ENCODE measurements around the gene HTT-AS.

Gene HTT-AS

DNA sequence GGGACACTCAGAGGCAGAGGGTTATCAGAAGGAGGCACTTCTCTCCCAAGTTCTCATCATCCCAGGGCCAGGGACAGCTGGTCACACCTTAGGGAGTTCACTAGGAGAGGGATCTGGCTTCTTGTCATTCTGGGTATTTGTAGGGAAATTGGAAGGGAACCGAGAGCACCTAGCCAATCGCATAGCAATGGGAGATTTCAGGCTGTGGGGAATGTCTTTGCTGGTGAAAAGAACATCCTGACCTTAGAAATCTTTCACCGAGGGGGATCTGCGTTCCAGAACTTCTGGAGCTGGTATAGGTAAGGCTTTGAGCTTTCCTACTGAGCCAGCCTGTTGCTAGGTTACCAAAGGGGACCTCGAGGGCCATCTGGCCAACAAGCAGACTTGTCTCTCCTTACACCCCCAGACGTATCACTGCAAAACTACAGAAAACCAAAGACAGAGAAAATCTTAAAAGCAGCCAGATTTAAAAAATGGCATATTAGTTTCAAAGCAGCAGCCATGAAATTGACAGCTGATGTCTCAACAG lies 6.8 kb downstream of the HTT-AS start:
- no peak for DNase-seq (ENCODE audit: low read depth)
- TF ChIP-seq POLR2A (IDR thresholded peaks at IDR 0.05; ENCODE audit: extremely low read depth, insufficient read length): no peak
- TF ChIP-seq, protein P1, sequence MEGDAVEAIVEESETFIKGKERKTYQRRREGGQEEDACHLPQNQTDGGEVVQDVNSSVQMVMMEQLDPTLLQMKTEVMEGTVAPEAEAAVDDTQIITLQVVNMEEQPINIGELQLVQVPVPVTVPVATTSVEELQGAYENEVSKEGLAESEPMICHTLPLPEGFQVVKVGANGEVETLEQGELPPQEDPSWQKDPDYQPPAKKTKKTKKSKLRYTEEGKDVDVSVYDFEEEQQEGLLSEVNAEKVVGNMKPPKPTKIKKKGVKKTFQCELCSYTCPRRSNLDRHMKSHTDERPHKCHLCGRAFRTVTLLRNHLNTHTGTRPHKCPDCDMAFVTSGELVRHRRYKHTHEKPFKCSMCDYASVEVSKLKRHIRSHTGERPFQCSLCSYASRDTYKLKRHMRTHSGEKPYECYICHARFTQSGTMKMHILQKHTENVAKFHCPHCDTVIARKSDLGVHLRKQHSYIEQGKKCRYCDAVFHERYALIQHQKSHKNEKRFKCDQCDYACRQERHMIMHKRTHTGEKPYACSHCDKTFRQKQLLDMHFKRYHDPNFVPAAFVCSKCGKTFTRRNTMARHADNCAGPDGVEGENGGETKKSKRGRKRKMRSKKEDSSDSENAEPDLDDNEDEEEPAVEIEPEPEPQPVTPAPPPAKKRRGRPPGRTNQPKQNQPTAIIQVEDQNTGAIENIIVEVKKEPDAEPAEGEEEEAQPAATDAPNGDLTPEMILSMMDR (IDR thresholded peaks at IDR 0.05; ENCODE audit: low read depth, low read length): no peak
- no peak for TF ChIP-seq MYC (IDR thresholded peaks at IDR 0.05; ENCODE audit: low read depth, low read length)
- TF ChIP-seq, protein P2, sequence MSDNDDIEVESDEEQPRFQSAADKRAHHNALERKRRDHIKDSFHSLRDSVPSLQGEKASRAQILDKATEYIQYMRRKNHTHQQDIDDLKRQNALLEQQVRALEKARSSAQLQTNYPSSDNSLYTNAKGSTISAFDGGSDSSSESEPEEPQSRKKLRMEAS (IDR thresholded peaks at IDR 0.05; ENCODE audit: low read depth, low read length): no peak
- H3K4me3 ChIP-seq (ENCODE audit: low read depth, low read length): no peak overlapping the region

- no peak for DNase-seq (ENCODE audit: low read depth)
- H3K4me3 ChIP-seq (ENCODE audit: low read depth, low read length): no peak overlapping the region
- TF ChIP-seq, protein P2 (IDR thresholded peaks at IDR 0.05; ENCODE audit: low read depth, low read length): no peak
- TF ChIP-seq MYC (IDR thresholded peaks at IDR 0.05; ENCODE audit: low read depth, low read length): no peak
- no peak for TF ChIP-seq POLR2A (IDR thresholded peaks at IDR 0.05; ENCODE audit: extremely low read depth, insufficient read length)
- TF ChIP-seq, protein P1 (IDR thresholded peaks at IDR 0.05; ENCODE audit: low read depth, low read length): no peak
Observed at GRCh38 chr4:3066836-3067400, 7.4 kb downstream of the HTT-AS start.

GRCh38 chr4:3065551-3065950 lies 8.8 kb downstream of the HTT-AS start:
- no peak for DNase-seq (ENCODE audit: low read depth)
- no peak for TF ChIP-seq MYC (IDR thresholded peaks at IDR 0.05; ENCODE audit: low read depth, low read length)
- TF ChIP-seq POLR2A (IDR thresholded peaks at IDR 0.05; ENCODE audit: extremely low read depth, insufficient read length): no peak
- TF ChIP-seq, protein P2 (IDR thresholded peaks at IDR 0.05; ENCODE audit: low read depth, low read length): no peak
- TF ChIP-seq, protein P1 (IDR thresholded peaks at IDR 0.05; ENCODE audit: low read depth, low read length): no peak
- H3K4me3 ChIP-seq (ENCODE audit: low read depth, low read length): no peak overlapping the region

- no peak for DNase-seq (ENCODE audit: low read depth)
Observed at GRCh38 chr4:3062471-3062870, 11.9 kb downstream of the HTT-AS start.

DNA sequence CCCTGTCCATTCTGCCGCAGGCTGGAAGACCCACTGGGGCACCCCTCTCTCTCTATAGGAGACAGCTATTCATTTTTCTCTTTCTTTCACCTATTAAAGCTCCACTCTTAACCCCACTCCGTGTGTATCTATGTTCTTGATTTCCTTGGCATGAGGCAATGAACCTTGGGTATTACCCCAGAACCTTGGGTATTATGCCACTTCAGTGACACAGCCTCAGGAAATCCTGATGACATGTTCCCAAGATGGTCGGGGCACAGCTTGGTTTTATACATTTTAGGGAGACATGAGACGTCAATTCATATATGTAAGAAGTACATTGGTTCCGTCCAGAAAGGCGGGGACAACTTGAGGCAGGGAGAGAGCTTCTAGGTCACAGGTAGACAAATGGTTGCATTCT lies 13.4 kb downstream of the HTT-AS start:
- no peak overlapping the region for H3K4me3 ChIP-seq (ENCODE audit: low read depth, low read length)
- TF ChIP-seq, protein P1 (IDR thresholded peaks at IDR 0.05; ENCODE audit: low read depth, low read length): no peak
- TF ChIP-seq, protein P2 (IDR thresholded peaks at IDR 0.05; ENCODE audit: low read depth, low read length): no peak
- no peak for TF ChIP-seq POLR2A (IDR thresholded peaks at IDR 0.05; ENCODE audit: extremely low read depth, insufficient read length)
- TF ChIP-seq MYC (IDR thresholded peaks at IDR 0.05; ENCODE audit: low read depth, low read length): no peak
- no peak for DNase-seq (ENCODE audit: low read depth)

More at GRCh38 chr4:3062471-3062870, 11.9 kb downstream of the HTT-AS start:
- H3K4me3 ChIP-seq (ENCODE audit: low read depth, low read length): no peak overlapping the region
- TF ChIP-seq, protein P1 (IDR thresholded peaks at IDR 0.05; ENCODE audit: low read depth, low read length): no peak
- TF ChIP-seq POLR2A (IDR thresholded peaks at IDR 0.05; ENCODE audit: extremely low read depth, insufficient read length) (no peak), MYC (IDR thresholded peaks at IDR 0.05; ENCODE audit: low read depth, low read length) (no peak)
- TF ChIP-seq, protein P2 (IDR thresholded peaks at IDR 0.05; ENCODE audit: low read depth, low read length): no peak

All from NB4 (cell line).